Coronary artery (tissue), 2 donors: ENCODE results near the gene MGAT4C.

Source experiments
- DNase-seq: peaks from one replicate; pipeline ENCODE4 v3.0.0-alpha.2; 2017; ENCODE audit warnings: low spot score
- H3K27ac ChIP-seq, 2 donors: fragments of 200-600 bp; sonication (generic); one replicate each; pipeline ENCODE4 v1.5.1; 2016 to 2019
- H3K4me3 ChIP-seq: fragments of 200-600 bp; sonication (generic); 2 replicates; pipeline ENCODE4 v1.5.1; 2016; ENCODE audit warnings: mild to moderate bottlenecking, moderate library complexity
- CTCF ChIP-seq: fragments of 200-600 bp; sonication (generic); IDR thresholded peaks from one replicate; pipeline ENCODE4 v1.5.1; 2019; ENCODE audit warnings: antibody characterized with exemption

Gene MGAT4C

DNA sequence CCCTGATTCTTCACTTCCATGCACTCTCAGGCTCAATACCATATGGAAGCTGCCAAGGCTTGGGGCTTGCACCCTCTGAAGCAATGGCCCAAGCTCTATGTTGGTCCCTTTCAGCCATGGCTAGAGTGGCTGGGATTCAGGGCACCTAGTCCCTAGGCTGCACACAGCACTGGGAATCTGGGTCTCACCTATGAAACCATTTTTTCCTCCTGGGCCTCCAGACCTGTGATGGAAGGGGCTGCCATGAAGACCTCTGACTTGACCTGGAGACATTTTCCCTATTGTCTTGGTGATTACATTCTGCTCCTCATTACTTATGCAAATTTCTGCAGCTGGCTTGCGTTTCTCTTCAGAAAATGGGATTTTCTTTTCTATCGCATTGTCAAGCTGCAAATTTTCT, 258.1 kb downstream of the MGAT4C start:
- Histone ChIP-seq H3K27ac (no peak overlapping the region), H3K4me3 (no peak overlapping the region)
- no peak for TF ChIP-seq CTCF
- no peak for DNase-seq

DNA sequence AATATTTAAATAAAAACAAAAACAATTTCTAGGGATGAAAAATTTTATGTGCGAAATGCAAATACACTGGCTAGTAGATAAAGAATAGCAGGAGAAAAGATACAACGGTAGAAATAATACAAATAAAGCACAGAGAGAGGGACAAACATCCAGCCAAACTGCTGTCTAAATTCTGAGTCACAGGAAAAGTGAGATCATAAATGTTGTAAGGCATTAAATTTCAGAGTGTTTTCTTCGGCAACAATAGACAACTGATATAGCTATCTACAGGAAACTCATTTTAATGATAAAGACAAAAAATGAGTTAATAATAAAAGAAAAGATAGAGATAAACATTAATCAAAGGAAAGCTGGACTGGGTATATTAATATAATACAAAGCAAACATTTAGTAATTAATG, 259.9 kb downstream of the MGAT4C start:
- TF ChIP-seq CTCF: no peak
- no peak overlapping the region for H3K4me3 ChIP-seq
- DNase-seq: no peak
- no peak overlapping the region for H3K27ac ChIP-seq

DNA sequence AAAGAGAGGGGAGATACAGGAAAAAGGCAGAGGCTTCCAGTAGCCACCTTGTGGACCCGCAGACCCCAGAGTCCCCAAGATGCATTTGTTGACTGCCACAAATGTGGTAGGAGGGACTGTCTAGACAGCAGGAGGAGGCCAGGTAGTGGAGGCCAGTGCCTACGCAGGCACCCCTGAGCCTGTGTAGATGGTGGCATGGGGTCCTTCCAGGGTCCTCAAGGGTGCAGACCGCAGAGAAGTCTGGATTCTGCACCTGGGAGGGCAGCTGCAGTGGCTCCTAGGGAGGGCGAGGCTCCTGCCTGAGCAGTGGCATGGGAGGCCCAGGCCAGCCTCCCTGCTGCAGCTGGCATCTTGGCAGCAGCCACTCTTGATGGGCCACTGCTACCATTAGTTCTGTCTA, 262.4 kb downstream of the MGAT4C start:
- Histone ChIP-seq H3K27ac (no peak overlapping the region), H3K4me3 (no peak overlapping the region)
- no peak for TF ChIP-seq CTCF
- no peak for DNase-seq

DNA sequence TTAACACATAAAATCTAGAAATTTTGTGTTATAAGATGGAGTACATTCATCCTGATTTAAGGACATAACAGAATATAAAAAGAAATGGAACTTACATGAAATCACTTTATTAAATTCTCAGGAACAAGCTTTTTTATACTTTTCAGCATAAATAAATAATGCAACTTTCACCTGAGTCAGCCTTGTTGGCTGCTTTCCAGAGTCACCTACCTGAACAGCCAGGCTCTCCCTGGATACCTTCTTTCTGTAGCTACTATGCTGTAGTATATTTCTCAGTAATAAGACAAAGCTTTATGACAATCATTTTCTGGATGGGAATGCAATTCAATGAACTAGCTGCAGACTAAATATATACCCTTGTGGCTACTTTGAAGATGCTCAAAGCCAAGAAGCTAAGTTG, 270.2 kb downstream of the MGAT4C start:
- no peak overlapping the region for H3K4me3 ChIP-seq
- no peak overlapping the region for H3K27ac ChIP-seq
- DNase-seq: no peak
- no peak for TF ChIP-seq CTCF

DNA sequence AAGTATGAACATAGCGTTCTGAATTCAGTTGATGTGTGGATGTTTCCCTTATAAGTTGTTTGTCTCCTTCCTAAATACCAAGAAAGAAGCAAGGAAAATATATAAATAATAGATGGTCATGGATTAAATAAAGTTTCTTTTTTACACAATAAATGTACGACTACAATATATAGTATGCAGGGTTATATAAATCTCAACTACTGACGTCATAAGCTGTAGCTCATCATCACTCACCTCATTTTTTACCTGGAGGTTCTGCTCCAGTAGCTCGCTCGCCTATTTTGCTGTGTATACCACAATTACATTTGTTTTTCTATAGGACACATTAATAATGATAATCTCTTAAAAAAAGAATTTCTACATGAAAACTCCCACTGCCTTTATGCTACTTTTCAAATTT, 272.6 kb downstream of the MGAT4C start:
- Histone ChIP-seq H3K27ac (no peak overlapping the region), H3K4me3 (no peak overlapping the region)
- no peak for DNase-seq
- no peak for TF ChIP-seq CTCF

GRCh38 chr12:85979641-85980040, 276.6 kb downstream of the MGAT4C start:
- no peak overlapping the region for H3K27ac ChIP-seq
- H3K4me3 ChIP-seq: no peak overlapping the region
- no peak for DNase-seq
- no peak for TF ChIP-seq CTCF

DNA sequence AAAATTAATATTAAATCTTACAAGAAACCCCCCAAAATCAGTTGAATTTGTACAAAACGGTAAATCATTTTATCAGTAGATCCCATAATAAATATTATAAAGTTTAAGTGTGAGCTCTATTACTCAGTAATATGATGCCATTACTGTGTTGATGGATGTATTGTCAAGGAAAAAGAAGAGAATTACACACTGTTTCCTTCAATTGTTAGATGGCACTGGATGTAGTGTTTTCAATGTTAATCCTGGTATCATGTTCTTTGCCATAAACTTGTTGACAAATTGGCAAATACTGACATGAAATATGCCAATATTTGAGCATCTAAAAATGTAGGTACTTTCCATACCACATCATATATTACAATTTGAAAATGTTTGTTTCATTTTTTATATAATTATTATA, 280.5 kb downstream of the MGAT4C start:
- DNase-seq: no peak
- no peak for TF ChIP-seq CTCF

More for the DNA sequence above, 280.5 kb downstream of the MGAT4C start:
- no peak overlapping the region for H3K27ac ChIP-seq
- H3K4me3 ChIP-seq: no peak overlapping the region
